PC-9 (cell line): Measurements from ENCODE around the gene SMIM8.

Source experiments
- EZH2 ChIP-seq: fragments of 200-600 bp; sonication (generic); IDR thresholded peaks from 2 replicates; pipeline ENCODE4 v1.8.0; 2017; ENCODE audit warnings: antibody characterized with exemption, low read depth
- TF ChIP-seq, protein P1 (sequence below): fragments of 200-600 bp; sonication (generic); conservative IDR thresholded peaks from 2 replicates; pipeline ENCODE4 v1.6.1; 2017; ENCODE audit warnings: mixed run types, antibody characterized with exemption, mild to moderate bottlenecking, moderate library complexity

DNA sequence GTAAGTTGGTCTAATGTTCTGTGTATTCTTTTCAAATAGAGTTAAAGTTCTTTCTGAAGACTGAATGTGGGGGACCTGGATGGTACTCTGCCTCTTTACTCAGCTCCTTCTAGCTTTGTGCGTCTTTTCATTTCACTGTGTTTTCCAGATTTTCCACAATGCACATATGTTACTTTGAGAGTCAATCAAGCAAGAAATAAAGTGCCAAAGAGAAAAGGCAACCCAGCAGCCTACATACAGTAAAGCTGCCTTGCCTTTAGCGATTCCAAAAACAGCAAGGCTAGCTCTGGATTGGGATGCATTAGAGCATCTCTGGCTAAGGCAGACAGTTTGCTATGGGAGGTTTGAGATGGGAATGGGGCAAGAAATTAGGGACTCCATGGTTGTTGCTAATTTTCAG lies 27.5 kb downstream of the SMIM8 start:
- TF ChIP-seq EZH2: no peak
- TF ChIP-seq, protein P1, sequence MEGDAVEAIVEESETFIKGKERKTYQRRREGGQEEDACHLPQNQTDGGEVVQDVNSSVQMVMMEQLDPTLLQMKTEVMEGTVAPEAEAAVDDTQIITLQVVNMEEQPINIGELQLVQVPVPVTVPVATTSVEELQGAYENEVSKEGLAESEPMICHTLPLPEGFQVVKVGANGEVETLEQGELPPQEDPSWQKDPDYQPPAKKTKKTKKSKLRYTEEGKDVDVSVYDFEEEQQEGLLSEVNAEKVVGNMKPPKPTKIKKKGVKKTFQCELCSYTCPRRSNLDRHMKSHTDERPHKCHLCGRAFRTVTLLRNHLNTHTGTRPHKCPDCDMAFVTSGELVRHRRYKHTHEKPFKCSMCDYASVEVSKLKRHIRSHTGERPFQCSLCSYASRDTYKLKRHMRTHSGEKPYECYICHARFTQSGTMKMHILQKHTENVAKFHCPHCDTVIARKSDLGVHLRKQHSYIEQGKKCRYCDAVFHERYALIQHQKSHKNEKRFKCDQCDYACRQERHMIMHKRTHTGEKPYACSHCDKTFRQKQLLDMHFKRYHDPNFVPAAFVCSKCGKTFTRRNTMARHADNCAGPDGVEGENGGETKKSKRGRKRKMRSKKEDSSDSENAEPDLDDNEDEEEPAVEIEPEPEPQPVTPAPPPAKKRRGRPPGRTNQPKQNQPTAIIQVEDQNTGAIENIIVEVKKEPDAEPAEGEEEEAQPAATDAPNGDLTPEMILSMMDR: no peak
